Measurements from ENCODE around the gene CNN2. TPM values are rescaled to one million over a fixed set of nuclear protein-coding genes. Genes with fewer than 3 reads are reported as not detected.

The CNN2 gene
- total and polyA plus RNA-seq, 2 of the 13 experiments (the other 11 are each of a cell fraction or from before 2014, with no cell fraction given), result 63.6 to 70.0 TPM

- Histone ChIP-seq H3K4me3 (replicated peaks in 1 of 3; ENCODE audit: insufficient read depth in 1 of 3, low read depth in 2 of 3, low read length in 3 of 3) (no peak overlapping the region), H4K20me1 (ENCODE audit: insufficient read depth, low read length) (no peaks in the 10 kb centered on the region), H3K27ac (ENCODE audit: extremely low read length, insufficient read depth, low read length) (no peak overlapping the region), H3K27me3 (ENCODE audit: control insufficient read depth in 1 of 2, insufficient read depth in 2 of 2, low read length in 2 of 2) (no peaks in the 10 kb centered on the region; a peak in 1 of 5 replicates), H3K9ac (ENCODE audit: insufficient read depth, low read depth, low read length) (no peak overlapping the region), H2AFZ (ENCODE audit: low read length) (no peak overlapping the region), H3K36me3 (replicated peaks in 1 of 2; ENCODE audit: control insufficient read depth in 1 of 2, insufficient read depth in 2 of 2, low read length in 2 of 2) (peaks cover 12 to 37% of the 10 kb centered on the region in 2 experiments; a peak in 4 of 5 replicates), H3K4me1 (ENCODE audit: insufficient read depth, low read length) (peaks cover 24% of the 10 kb centered on the region), H3K79me2 (ENCODE audit: insufficient read depth, low read length) (no peaks in the 10 kb centered on the region), H3K9me3 (ENCODE audit: low read length) (no peaks in the 10 kb centered on the region), H3K4me2 (ENCODE audit: low read depth, low read length) (no peak overlapping the region)
- POLR2A ChIA-PET, result interaction anchor here (0.9 kb wide), 1 partner anchor 50 kb away, joined by 3 read pairs; the partner anchor contains the start of gene GPX4
- no TSS peak for BruUV-seq (replicated peaks)
- ATAC-seq (no peak), FAIRE-seq (no peak), DNase-seq (ENCODE audit: low spot score) (no peak)
- CTCF ChIA-PET (ENCODE audit: low intra/inter-chr PET ratio, low total read pairs), result no interaction called here
- intact Hi-C loops (cut with micrococcal nuclease; ENCODE audit: unreplicated experiment) (loop anchor here (10.0 kb wide), 1 partner anchor 50 kb away; the partner anchor contains the start of gene GPX4), in situ Hi-C loops (cut with HindIII; ENCODE audit: extremely low pct_ligation_motif_present, low pct_unique_long_range_greater_than_20kb) (no loop called here)
- WGBS (ENCODE audit: low lambda C conversion rate), result 93% methylated on average over 17 of the region's 28 CpGs
- no peak for TF ChIP-seq ZFP82 (CRISPR knock-in tag; IDR thresholded peaks at IDR 0.05; ENCODE audit: borderline replicate concordance)
- TF ChIP-seq ZNF224 (CRISPR knock-in tag; IDR thresholded peaks at IDR 0.05), result no peak
- TF ChIP-seq ZNF350 (CRISPR knock-in tag; IDR thresholded peaks at IDR 0.05; ENCODE audit: borderline replicate concordance, low read depth), result no peak
- TF ChIP-seq ZBTB38 (CRISPR knock-in tag; IDR thresholded peaks at IDR 0.05), result no peak
- TF ChIP-seq FOSL1 (CRISPR knock-in tag; IDR thresholded peaks at IDR 0.05; ENCODE audit: borderline replicate concordance), result no peak
- TF ChIP-seq ZNF552 (CRISPR knock-in tag; IDR thresholded peaks at IDR 0.05; ENCODE audit: borderline replicate concordance), result no peak
- no peak for TF ChIP-seq SAFB2 (CRISPR knock-in tag; IDR thresholded peaks at IDR 0.05; ENCODE audit: borderline replicate concordance, low read depth)
- TF ChIP-seq EED (CRISPR knock-in tag; IDR thresholded peaks at IDR 0.05), result no peak
- no peak for TF ChIP-seq SETDB1 (CRISPR knock-in tag; IDR thresholded peaks at IDR 0.05; ENCODE audit: borderline replicate concordance)
- no peak for TF ChIP-seq ZNF547 (CRISPR knock-in tag; IDR thresholded peaks at IDR 0.05)
- TF ChIP-seq ZMYM3 (CRISPR knock-in tag; IDR thresholded peaks at IDR 0.05), result peak; percentile 81
- no peak for TF ChIP-seq PLSCR1 (CRISPR knock-in tag; IDR thresholded peaks at IDR 0.05; ENCODE audit: borderline replicate concordance)
- peak; percentile 25; the same call in 1 of the 2 replicates for TF ChIP-seq RBFOX2 (IDR thresholded peaks at IDR 0.05; ENCODE audit: low read depth, low read length)
- no peak for TF ChIP-seq HIVEP1 (CRISPR knock-in tag; IDR thresholded peaks at IDR 0.05)
- no peak for TF ChIP-seq WIZ (CRISPR knock-in tag; IDR thresholded peaks at IDR 0.05)
- TF ChIP-seq GATAD2A (CRISPR knock-in tag; IDR thresholded peaks at IDR 0.05), result no peak
- no peak for TF ChIP-seq PHB2 (IDR thresholded peaks at IDR 0.05; ENCODE audit: partially characterized antibody)
- TF ChIP-seq ZFP36 (IDR thresholded peaks at IDR 0.05; ENCODE audit: borderline replicate concordance, low read depth, low read length, partially characterized antibody), result peak; percentile 75
- no peak for TF ChIP-seq ZNF616 (CRISPR knock-in tag; IDR thresholded peaks at IDR 0.05; ENCODE audit: low read depth)
- no peak for TF ChIP-seq NR2C2 (CRISPR knock-in tag; IDR thresholded peaks at IDR 0.05; ENCODE audit: borderline replicate concordance)
- no peak for TF ChIP-seq KMT2A (CRISPR knock-in tag; IDR thresholded peaks at IDR 0.05)
- TF ChIP-seq ZNF337 (CRISPR knock-in tag; IDR thresholded peaks at IDR 0.05; ENCODE audit: borderline replicate concordance, low read depth), result no peak
- no peak for TF ChIP-seq SMARCE1 (IDR thresholded peaks at IDR 0.05; ENCODE audit: borderline replicate concordance)
- TF ChIP-seq ZNF274 (CRISPR knock-in tag; IDR thresholded peaks at IDR 0.05), result no peak
Measured at GRCh38 chr19:1054102-1055027, 28.0 kb downstream of the CNN2 start.

Measured in HepG2 (cell line).